Thymus (tissue), 11 donors: ENCODE results near the gene BORCS5. TPM values are rescaled to one million over a fixed set of nuclear protein-coding genes. Genes with fewer than 3 reads are reported as not detected.
A peak's percentile ranks its signal among the peaks of the same experiment; 100 is the strongest.

ENCODE experiments used
- DNase-seq, 9 donors: peaks; one replicate each; pipeline ENCODE4 v3.0.0-alpha.2; 2013; ENCODE audit warnings: low spot score in 9 of 9, low read depth in 6 of 9, missing footprints in 1 of 9
- H3K27ac ChIP-seq, 2 donors: one replicate each; pipeline ENCODE4 v1.5.1; 2013; ENCODE audit warnings: control low read depth in 1 of 2, low read depth in 1 of 2, low read length in 1 of 2, mild to moderate bottlenecking in 1 of 2, moderate library complexity in 1 of 2
- H3K27me3 ChIP-seq, 2 donors: one replicate each; pipeline ENCODE4 v1.5.1; 2013; ENCODE audit warnings: low read length in 1 of 2; ENCODE audit not compliant: control insufficient read depth in 2 of 2, insufficient read depth in 1 of 2
- H3K36me3 ChIP-seq, 2 donors: one replicate each; pipeline ENCODE4 v1.5.1; 2013; ENCODE audit warnings: low read length in 1 of 2, mild to moderate bottlenecking in 1 of 2, moderate library complexity in 1 of 2; ENCODE audit not compliant: control insufficient read depth in 2 of 2, insufficient read depth in 2 of 2
- H3K4me1 ChIP-seq, 2 donors: one replicate each; pipeline ENCODE4 v1.5.1; 2013; ENCODE audit warnings: low read length in 2 of 2; ENCODE audit not compliant: control insufficient read depth in 2 of 2, insufficient read depth in 2 of 2
- H3K4me3 ChIP-seq, 2 donors: one replicate each; pipeline ENCODE4 v1.5.1; 2013; ENCODE audit warnings: low read length in 2 of 2, control low read depth in 1 of 2, mild to moderate bottlenecking in 1 of 2
- H3K9me3 ChIP-seq, 2 donors: one replicate each; pipeline ENCODE4 v1.5.1; 2013; ENCODE audit warnings: low read length in 1 of 2, mild to moderate bottlenecking in 1 of 2; ENCODE audit not compliant: control insufficient read depth in 2 of 2, insufficient read depth in 1 of 2
- WGBS: extraction: QIAGEN DNeasy Blood & Tissue Kit; methylation state at CpG from one replicate; pipeline ENCODE4 v1.1.7; 2013; 5-methylcytosine and 5-hydroxymethylcytosine counted together
- polyA plus RNA-seq: library from polyadenylated mRNA; stranded (reverse); fragments of 200-250 nt; gene quantifications from one replicate; pipeline ENCODE4 v1.2.3, GENCODE V29; 2013
- total RNA-seq: library from RNA; stranded (reverse); fragments of 120-200 nt; gene quantifications from one replicate; pipeline ENCODE4 v1.2.4, GENCODE V29; 2013
- donor health status: healthy.

BORCS5 gene
- total and polyA plus RNA-seq, 2 donors = 6.0 to 7.0 TPM

GRCh38 chr12:12442548-12443071 is 85.7 kb downstream of the BORCS5 start:
- H3K9me3 ChIP-seq = no peaks in the 10 kb centered on the region
- 87% methylated on average over 5 of the region's 5 CpGs for WGBS

GRCh38 chr12:12443431-12443878 is 86.6 kb downstream of the BORCS5 start:
- Histone ChIP-seq H3K27me3 (no peaks in the 10 kb centered on the region), H3K4me1 (peaks cover 56 to 77% of the 10 kb centered on the region in 2 donors), H3K4me3 (no peak overlapping the region), H3K9me3 (no peaks in the 10 kb centered on the region), H3K36me3 (no peaks in the 10 kb centered on the region), H3K27ac (peak overlapping the region; percentile 98)
- peak in 1 of 9 donors; percentile 46 for DNase-seq
- 80% methylated on average over 5 of the region's 5 CpGs for WGBS

More at GRCh38 chr12:12442548-12443071, 85.7 kb downstream of the BORCS5 start:
- Histone ChIP-seq H3K36me3 (no peaks in the 10 kb centered on the region), H3K4me3 (no peak overlapping the region), H3K27ac (peak overlapping the region; percentile 98), H3K27me3 (no peaks in the 10 kb centered on the region), H3K4me1 (peaks cover 54 to 74% of the 10 kb centered on the region in 2 donors)
- no peak for DNase-seq

GRCh38 chr12:12445165-12445881 is 88.4 kb downstream of the BORCS5 start:
- WGBS = 96% methylated on average over 4 of the region's 4 CpGs
- Histone ChIP-seq H3K27ac (peak overlapping the region in 1 of 2 donors; percentile 15), H3K36me3 (no peaks in the 10 kb centered on the region), H3K4me3 (no peak overlapping the region), H3K9me3 (no peaks in the 10 kb centered on the region), H3K4me1 (peaks cover 53 to 73% of the 10 kb centered on the region in 2 donors), H3K27me3 (no peaks in the 10 kb centered on the region)
- DNase-seq = no peak

GRCh38 chr12:12445882-12446181 is 89.0 kb downstream of the BORCS5 start:
- Histone ChIP-seq H3K36me3 (no peaks in the 10 kb centered on the region), H3K9me3 (no peaks in the 10 kb centered on the region)

GRCh38 chr12:12446786-12447185 is 89.9 kb downstream of the BORCS5 start:
- no peaks in the 10 kb centered on the region for H3K27me3 ChIP-seq
- no peaks in the 10 kb centered on the region for H3K9me3 ChIP-seq
- 99% methylated on average over 3 of the region's 3 CpGs for WGBS
- peaks cover 38 to 59% of the 10 kb centered on the region in 2 donors for H3K4me1 ChIP-seq
- no peak for DNase-seq
- peak overlapping the region in 1 of 2 donors; percentile 56 for H3K27ac ChIP-seq
- H3K36me3 ChIP-seq = no peaks in the 10 kb centered on the region
- H3K4me3 ChIP-seq = no peak overlapping the region

More at GRCh38 chr12:12445882-12446181, 89.0 kb downstream of the BORCS5 start:
- Histone ChIP-seq H3K27me3 (no peaks in the 10 kb centered on the region), H3K4me1 (peaks cover 48 to 68% of the 10 kb centered on the region in 2 donors), H3K4me3 (no peak overlapping the region), H3K27ac (no peak overlapping the region)
- DNase-seq = no peak
- WGBS = 94% methylated on average over 2 of the region's 2 CpGs

- H3K4me1 ChIP-seq = peaks cover 35 to 54% of the 10 kb centered on the region in 2 donors
- no peaks in the 10 kb centered on the region for H3K36me3 ChIP-seq
- peak overlapping the region in 1 of 2 donors; percentile 56 for H3K27ac ChIP-seq
- H3K4me3 ChIP-seq = no peak overlapping the region
- H3K9me3 ChIP-seq = no peaks in the 10 kb centered on the region
- DNase-seq = no peak
- WGBS = 58% methylated on average over 8 of the region's 8 CpGs
- H3K27me3 ChIP-seq = no peaks in the 10 kb centered on the region
Observed at GRCh38 chr12:12447236-12447635, 90.4 kb downstream of the BORCS5 start.

GRCh38 chr12:12447837-12448236 is 91.0 kb downstream of the BORCS5 start:
- Histone ChIP-seq H3K4me3 (no peak overlapping the region), H3K36me3 (no peaks in the 10 kb centered on the region), H3K27me3 (no peaks in the 10 kb centered on the region), H3K27ac (peak overlapping the region in 1 of 2 donors; percentile 56), H3K4me1 (peaks cover 30 to 48% of the 10 kb centered on the region in 2 donors), H3K9me3 (no peaks in the 10 kb centered on the region)
- DNase-seq = no peak
- 93% methylated on average over 10 of the region's 10 CpGs for WGBS

GRCh38 chr12:12449533-12450025 is 92.7 kb downstream of the BORCS5 start:
- H3K27me3 ChIP-seq = no peaks in the 10 kb centered on the region
- H3K4me3 ChIP-seq = no peak overlapping the region
- WGBS = 96% methylated on average over 13 of the region's 13 CpGs
- no peak overlapping the region for H3K27ac ChIP-seq
- no peaks in the 10 kb centered on the region for H3K36me3 ChIP-seq
- peaks cover 14 to 31% of the 10 kb centered on the region in 2 donors for H3K4me1 ChIP-seq
- no peak for DNase-seq
- H3K9me3 ChIP-seq = no peaks in the 10 kb centered on the region

GRCh38 chr12:12450043-12450471 is 93.2 kb downstream of the BORCS5 start:
- WGBS = 97% methylated on average over 2 of the region's 2 CpGs
- peaks cover 14 to 26% of the 10 kb centered on the region in 2 donors for H3K4me1 ChIP-seq
- H3K36me3 ChIP-seq = no peaks in the 10 kb centered on the region
- H3K27me3 ChIP-seq = no peaks in the 10 kb centered on the region
- no peaks in the 10 kb centered on the region for H3K9me3 ChIP-seq
- no peak for DNase-seq
- no peak overlapping the region for H3K4me3 ChIP-seq
- no peak overlapping the region for H3K27ac ChIP-seq
